Measurements from ENCODE around the gene FOXO4. TPM values are rescaled to one million over a fixed set of nuclear protein-coding genes. Genes with fewer than 3 reads are reported as not detected.

The FOXO4 gene
- polyA plus RNA-seq, 1 donor (not counting 4 experiments of a cell fraction or from before 2014, with no cell fraction given), result 1.6 TPM

DNA sequence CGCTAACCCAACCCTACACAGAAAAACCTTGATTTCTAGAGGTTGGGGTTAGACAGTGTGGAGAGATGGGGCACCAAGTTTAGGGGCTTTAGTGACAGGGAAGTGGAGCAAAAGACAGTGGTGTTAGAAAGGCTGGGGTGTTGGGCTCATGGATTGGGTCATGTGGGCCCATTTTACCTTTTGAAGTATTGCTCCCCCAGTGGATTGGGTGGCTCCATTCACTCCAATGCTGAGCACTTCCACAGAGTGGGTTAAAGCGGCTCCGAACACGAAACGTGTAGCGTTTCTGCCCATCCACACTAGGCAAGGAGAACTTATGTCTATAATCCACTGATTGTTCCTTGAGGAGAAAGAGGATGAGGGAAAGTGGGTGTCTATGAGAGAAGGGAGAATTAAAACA is 13.4 kb downstream of the FOXO4 start:
- no peak overlapping the region for H3K4me3 ChIP-seq (ENCODE audit: control insufficient read depth in 2 of 3, extremely low read depth in 1 of 3, insufficient read depth in 2 of 3, low read depth in 1 of 3, low read length in 3 of 3)
- H3K9me3 ChIP-seq (ENCODE audit: control insufficient read depth, low read depth, low read length), result no peaks in the 10 kb centered on the region
- no peak overlapping the region for H3K9ac ChIP-seq (ENCODE audit: control insufficient read depth, extremely low read depth, insufficient read depth, low read length)
- dilution Hi-C loops (cut with MboI; ENCODE audit: extremely low pct_ligation_motif_present, low sequenced_read_pairs), result no loop called here
- FAIRE-seq, result no peak
- TF ChIP-seq CTCF (optimal IDR thresholded peaks at IDR 0.05 in 1 of 3, IDR thresholded peaks at IDR 0.05 in 1 of 3, conservative IDR thresholded peaks at IDR 0.05 in 1 of 3; ENCODE audit: extremely low read depth in 1 of 3, insufficient read depth in 2 of 3, low read length in 3 of 3), result no peak
- no peak for TF ChIP-seq EZH2 (IDR thresholded peaks at IDR 0.05; ENCODE audit: low read length)
- H3K9me1 ChIP-seq (ENCODE audit: control insufficient read depth, extremely low read depth, insufficient read depth, low read length), result no peaks in the 10 kb centered on the region
- no peaks in the 10 kb centered on the region for H3K36me3 ChIP-seq (ENCODE audit: control insufficient read depth in 2 of 2, extremely low read depth in 1 of 2, insufficient read depth in 2 of 2, low read length in 2 of 2)
- H2AFZ ChIP-seq (ENCODE audit: control insufficient read depth, low read length), result no peak overlapping the region
- no peaks in the 10 kb centered on the region for H3K79me2 ChIP-seq (ENCODE audit: control insufficient read depth, insufficient read depth, low read length)
- no peaks in the 10 kb centered on the region for H3K4me1 ChIP-seq (ENCODE audit: control insufficient read depth, extremely low read depth, insufficient read depth, low read length)
- no peaks in the 10 kb centered on the region for H4K20me1 ChIP-seq (ENCODE audit: control insufficient read depth, extremely low read depth, insufficient read depth, low read length)
- DNase-seq (ENCODE audit: low read depth, low spot score), result no peak
- H3K27me3 ChIP-seq (ENCODE audit: control insufficient read depth, extremely low read depth, insufficient read depth, low read length), result no peaks in the 10 kb centered on the region
- no peak overlapping the region for H3K27ac ChIP-seq (ENCODE audit: control insufficient read depth, insufficient read depth, low read length)
- H3K4me2 ChIP-seq (ENCODE audit: control insufficient read depth, extremely low read depth, insufficient read depth, low read depth, low read length), result no peak overlapping the region

DNA sequence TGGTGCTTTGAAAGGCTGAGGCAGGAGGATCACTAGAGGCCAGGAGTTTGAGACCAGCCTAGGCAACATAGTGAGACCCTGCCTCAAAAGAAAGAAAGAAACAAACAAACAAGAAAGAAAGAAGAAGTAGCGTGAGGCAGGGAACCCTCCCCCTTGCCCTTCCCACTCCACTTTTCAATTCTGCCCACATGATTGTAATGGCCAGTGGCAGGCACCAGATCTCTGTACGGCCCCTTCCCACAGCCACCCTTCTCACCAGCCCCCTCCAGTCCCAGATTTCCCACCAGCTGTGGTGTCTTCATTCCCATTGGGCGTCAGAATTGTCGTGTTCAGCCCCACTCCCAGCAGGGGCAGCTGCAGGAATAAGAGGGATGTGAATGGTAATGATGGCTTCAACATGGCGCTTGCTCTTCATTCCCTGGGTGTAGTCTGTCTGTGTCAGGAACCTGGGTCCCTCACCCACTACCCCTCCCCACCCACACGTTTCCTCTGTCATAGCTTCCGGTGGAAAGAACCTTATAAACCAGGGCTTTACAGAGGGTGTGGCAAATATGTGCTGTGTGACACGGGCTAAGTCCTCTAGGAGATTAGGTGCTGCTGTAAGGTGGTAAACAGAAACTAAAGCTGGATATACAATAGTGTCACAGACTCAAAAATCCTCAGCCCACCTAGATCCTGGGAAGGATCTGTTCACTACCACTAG is 15.6 kb downstream of the FOXO4 start, which contains the start of gene IL2RG:
Gene IL2RG (minus strand): TSS at position 437 of the 703 bp plus-strand sequence. CDS start 38 bp downstream, at position 399.
- no peak for FAIRE-seq
- TF ChIP-seq EZH2 (IDR thresholded peaks at IDR 0.05; ENCODE audit: low read length) (no peak), CTCF (optimal IDR thresholded peaks at IDR 0.05 in 1 of 3, IDR thresholded peaks at IDR 0.05 in 1 of 3, conservative IDR thresholded peaks at IDR 0.05 in 1 of 3; ENCODE audit: extremely low read depth in 1 of 3, insufficient read depth in 2 of 3, low read length in 3 of 3) (no peak)
- no peaks in the 10 kb centered on the region for H3K4me1 ChIP-seq (ENCODE audit: control insufficient read depth, extremely low read depth, insufficient read depth, low read length)
- no peaks in the 10 kb centered on the region for H3K27me3 ChIP-seq (ENCODE audit: control insufficient read depth, extremely low read depth, insufficient read depth, low read length)
- dilution Hi-C loops (cut with MboI; ENCODE audit: extremely low pct_ligation_motif_present, low sequenced_read_pairs), result no loop called here
- H3K9me1 ChIP-seq (ENCODE audit: control insufficient read depth, extremely low read depth, insufficient read depth, low read length), result no peaks in the 10 kb centered on the region
- H4K20me1 ChIP-seq (ENCODE audit: control insufficient read depth, extremely low read depth, insufficient read depth, low read length), result no peaks in the 10 kb centered on the region
- H3K4me3 ChIP-seq (ENCODE audit: control insufficient read depth in 2 of 3, extremely low read depth in 1 of 3, insufficient read depth in 2 of 3, low read depth in 1 of 3, low read length in 3 of 3), result no peak within 1 kb of the TSS
- no peak for DNase-seq (ENCODE audit: low read depth, low spot score)
- no peak within 1 kb of the TSS for H3K9ac ChIP-seq (ENCODE audit: control insufficient read depth, extremely low read depth, insufficient read depth, low read length)
- H3K4me2 ChIP-seq (ENCODE audit: control insufficient read depth, extremely low read depth, insufficient read depth, low read depth, low read length), result no peak within 1 kb of the TSS
- no peaks in the 10 kb centered on the region for H3K36me3 ChIP-seq (ENCODE audit: control insufficient read depth in 2 of 2, extremely low read depth in 1 of 2, insufficient read depth in 2 of 2, low read length in 2 of 2)
- no peak within 1 kb of the TSS for H2AFZ ChIP-seq (ENCODE audit: control insufficient read depth, low read length)
- H3K27ac ChIP-seq (ENCODE audit: control insufficient read depth, insufficient read depth, low read length), result no peak within 1 kb of the TSS
- no peaks in the 10 kb centered on the region for H3K79me2 ChIP-seq (ENCODE audit: control insufficient read depth, insufficient read depth, low read length)
- no peaks in the 10 kb centered on the region for H3K9me3 ChIP-seq (ENCODE audit: control insufficient read depth, low read depth, low read length)

All from keratinocyte (primary cell).